Occipital lobe (tissue), 2 donors: ENCODE measurements around the gene LRRFIP1. TPM values are rescaled to one million over a fixed set of nuclear protein-coding genes. Genes with fewer than 3 reads are reported as not detected.

Experiments
- DNase-seq: peaks from one replicate; lab custom pipeline; 2025; lab: John Stamatoyannopoulos, UW
- total RNA-seq: library from RNA; depleted of rRNA; stranded (reverse); fragments of >200 nt; gene quantifications from one replicate; pipeline ENCODE4 v1.2.3, GENCODE V29; 2014

The LRRFIP1 gene
- total RNA-seq, 1 donor from 2014 or later, result 29.0 TPM

DNA sequence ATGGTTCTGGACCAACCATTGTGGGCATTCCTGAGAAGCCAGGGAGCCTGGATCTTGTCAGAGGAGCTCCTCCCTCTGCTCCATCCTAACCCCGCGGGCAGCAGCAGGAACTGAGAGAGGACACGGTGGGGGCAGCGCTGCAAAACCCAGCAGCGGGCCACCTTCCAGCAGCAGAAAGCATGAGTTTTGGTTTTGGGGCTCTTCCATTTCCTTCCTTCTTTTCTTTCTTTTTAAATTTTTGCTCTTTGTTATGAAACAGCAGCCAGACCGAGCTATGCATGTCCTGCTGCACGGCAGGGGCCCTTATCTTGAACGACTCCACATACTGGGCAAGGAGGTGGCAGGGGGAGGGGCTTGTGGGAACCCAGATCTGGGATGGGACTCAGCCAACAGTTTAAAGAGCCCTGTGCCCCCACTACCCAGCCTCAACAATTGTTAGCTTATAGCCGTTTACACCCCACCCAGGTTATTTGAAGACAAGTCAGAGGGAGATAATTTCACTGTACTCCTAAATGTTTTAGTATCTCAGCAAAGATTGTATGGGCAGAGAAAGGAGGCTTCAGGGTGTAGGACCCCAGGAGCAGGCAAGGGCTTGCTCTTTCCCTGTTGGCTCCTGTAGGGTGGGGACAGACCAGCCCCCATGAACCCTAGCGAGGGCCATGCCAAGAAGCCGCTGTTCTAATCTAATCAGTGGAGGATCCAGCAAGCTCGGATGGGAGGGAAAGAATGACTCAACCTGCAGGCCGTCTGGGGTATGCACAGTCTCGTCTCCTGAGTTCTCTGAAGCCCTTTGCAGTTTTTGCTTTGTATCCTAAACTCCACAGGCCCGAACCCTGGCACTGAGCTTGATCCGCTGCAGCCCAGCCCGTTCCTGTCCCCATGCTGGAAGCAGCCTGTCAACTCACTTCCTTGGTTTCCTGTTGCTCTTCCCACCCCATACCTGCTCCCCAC, 75.3 kb downstream of the LRRFIP1 start:
- no peak for DNase-seq

DNA sequence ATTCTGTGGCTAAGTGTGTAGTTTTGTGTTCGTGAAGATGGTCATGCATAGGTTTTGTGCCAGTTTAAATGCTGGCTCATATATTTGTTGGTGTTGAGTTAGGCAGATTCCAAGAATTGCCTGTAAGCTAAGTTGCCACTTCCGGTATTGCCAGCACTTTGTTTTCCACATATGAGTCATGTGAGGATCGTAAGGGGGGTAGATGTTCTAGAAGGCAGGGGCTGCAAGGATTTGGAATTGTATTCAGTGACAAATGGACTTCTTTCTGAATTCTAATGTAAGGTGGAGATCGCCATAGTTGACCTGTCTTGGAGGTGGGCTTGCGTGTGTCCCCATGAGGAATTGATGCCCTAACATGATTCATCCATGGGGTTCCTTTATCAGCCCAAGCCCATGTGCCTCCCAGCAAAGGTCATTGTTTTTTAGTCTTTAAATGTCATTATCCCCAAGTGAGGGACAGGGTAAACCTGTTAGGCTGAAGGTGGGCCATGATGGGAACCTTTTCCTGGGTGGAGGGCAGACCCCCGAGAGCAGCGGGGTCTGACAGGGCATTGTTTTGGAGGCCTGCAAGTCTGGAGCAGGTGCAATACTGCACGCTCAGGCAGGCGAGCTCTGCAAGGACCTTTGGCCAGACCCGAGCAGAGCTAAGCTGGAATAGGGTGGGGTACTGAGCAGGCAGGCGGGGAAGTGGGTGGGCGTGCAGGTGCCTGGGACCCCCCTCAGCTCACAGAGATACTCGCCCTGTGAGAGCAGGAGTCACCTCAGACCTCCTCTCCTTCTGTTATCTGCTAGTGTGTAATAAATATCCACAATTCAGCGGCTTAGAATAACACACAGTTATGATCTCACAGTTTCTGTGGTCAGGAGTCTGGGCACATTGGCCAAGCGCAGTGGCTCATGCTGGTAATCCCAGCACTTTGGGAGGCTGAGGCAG, 77.4 kb downstream of the LRRFIP1 start:
- no peak for DNase-seq

DNA sequence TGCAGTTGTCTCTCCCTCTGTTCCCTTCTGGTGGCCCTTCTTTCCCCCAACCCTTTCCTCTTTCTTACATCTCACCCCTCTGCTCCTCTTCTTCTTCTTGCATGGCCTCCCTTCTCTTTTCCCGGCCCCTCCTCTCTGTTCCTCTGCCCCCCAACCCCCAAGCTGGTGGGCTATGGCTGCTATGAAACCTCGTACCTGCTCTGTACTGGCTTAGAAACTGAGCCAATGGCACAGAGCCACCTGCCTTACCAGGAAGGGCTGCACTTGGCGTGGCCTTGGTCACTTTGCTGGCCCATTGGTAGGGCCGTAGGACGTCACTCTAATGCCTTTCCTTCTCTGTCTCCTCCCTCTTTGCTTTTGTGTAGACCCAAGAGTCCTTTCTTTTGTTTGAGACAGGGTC, 78.9 kb downstream of the LRRFIP1 start:
- no peak for DNase-seq

DNA sequence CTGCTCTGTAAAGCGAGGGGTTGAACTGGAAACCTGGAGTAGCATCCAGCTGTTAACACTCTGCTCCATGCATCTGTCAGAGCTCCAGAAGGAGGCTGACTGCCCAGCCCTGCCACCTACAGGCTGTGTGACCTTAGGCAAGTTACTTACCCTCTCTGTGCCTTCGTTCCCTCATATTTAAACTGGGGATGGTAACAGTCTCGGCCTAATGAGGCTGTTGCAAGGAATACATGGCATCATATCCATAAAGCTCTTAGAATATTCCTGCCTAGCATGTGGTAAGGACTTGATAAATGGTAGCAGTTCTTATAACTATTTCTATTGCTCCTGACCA, 80.6 kb downstream of the LRRFIP1 start:
- no peak for DNase-seq

DNA sequence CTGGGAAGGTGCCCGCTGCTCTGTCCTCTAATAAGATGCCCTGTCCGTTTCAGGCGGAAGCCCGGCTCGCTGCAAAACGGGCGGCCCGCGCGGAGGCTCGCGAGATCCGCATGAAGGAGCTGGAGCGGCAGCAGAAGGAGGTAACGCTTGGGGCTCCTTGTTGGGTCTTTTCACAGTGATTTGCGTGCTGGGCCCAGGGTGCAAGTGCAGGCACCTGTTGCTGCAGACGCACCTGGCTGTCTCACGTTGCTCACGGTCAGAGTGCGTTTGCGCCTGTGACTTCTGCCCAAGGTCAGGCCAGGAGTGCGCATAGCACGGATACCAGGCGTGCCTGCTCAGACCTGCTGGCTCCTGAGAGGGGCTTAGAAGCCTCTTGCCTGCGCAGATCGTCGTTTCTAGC, 81.1 kb downstream of the LRRFIP1 start:
- DNase-seq, result no peak

DNA sequence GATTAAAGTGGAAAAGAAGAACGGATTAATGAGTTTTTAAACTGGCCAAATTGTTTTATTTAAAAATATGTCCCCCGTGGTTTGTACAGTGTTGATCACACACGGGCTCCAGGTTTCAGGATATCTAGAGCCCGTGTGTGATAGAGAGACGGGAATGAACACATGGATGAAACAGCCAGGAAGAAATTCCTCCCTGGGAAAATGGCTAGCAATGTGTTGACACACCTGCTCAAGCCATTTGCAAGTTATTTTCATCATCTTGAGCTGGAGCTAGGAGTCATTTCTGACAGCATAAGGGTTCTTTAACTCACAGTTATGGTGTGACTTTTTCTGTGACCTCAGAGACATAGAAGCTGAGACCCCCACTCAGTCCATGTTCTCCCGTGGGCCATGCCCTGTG, 81.6 kb downstream of the LRRFIP1 start:
- DNase-seq, result no peak

DNA sequence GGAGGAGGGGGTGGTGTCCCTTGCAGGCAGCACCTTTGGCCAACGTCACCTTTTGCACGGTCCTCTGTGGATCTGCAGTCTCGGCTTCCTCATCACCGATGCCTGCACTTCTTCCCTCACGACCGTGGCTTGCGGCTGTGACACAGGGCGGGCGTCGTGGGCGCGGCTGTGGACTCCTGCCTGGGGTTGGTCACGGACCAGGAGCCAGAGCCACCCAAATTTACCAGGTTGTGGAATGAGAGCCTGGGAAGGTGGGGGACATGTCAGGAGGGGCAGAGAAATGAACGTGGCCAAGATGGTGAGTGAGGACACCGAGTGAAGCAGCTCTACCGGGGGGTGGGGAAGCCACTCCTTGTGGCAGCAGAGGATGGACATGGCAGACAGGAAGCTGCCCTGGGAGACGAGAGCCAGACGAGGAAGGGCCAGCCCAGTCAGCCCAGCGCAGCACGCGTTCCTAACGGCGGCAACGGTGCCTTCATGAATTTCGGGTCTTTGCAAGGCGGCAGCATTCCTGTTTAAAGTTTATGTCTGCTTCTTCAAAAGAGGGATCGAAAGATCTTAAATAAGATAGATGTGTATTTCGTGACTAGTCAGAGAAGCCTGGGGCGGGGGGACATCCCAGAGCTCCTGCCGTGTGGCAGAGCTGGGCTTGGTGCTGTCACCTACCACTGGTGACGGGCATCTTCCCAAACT, 84.2 kb downstream of the LRRFIP1 start:
- no peak for DNase-seq

DNA sequence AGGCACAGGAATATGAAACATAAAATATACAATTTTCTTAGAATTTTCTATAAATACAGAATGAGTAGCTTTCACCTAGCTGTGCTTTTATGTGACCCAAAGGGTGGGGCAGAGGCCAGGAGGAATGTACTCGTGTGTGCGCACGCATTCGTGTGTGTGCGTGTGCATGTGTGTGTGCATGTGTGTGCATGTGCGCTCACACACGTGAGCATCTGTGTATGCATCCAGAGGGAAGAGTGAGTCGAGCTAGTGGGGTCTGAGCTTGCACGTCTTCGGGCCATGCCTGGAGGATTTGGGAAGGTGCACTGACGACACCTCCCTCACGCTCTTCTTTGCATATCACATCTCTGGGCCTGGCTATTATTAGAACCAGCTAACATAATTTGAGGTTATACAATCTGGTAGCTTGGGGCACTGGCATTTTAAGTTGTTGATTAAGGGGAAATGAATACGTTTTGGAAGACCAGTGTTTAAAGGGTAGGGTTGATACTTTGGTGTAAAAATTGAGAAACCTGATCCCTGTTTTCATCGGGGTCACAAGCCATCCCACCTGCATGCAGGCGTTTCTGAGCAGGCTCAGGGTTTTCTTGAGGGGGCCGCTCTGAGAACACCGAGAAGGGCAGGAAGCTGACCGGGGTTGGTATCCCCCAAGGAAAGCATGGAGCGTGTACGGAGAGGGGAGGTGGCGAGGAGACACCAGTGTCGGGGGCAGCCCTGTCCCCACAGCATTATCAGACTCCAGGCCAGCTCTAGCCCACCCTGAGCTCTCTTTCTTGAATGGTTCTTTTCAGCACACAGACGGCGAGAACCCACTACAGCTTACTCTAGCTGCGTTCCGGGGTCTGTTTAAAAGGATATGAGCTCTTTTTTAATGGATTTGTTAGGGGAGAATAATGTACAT, 85.3 kb downstream of the LRRFIP1 start:
- no peak for DNase-seq

DNA sequence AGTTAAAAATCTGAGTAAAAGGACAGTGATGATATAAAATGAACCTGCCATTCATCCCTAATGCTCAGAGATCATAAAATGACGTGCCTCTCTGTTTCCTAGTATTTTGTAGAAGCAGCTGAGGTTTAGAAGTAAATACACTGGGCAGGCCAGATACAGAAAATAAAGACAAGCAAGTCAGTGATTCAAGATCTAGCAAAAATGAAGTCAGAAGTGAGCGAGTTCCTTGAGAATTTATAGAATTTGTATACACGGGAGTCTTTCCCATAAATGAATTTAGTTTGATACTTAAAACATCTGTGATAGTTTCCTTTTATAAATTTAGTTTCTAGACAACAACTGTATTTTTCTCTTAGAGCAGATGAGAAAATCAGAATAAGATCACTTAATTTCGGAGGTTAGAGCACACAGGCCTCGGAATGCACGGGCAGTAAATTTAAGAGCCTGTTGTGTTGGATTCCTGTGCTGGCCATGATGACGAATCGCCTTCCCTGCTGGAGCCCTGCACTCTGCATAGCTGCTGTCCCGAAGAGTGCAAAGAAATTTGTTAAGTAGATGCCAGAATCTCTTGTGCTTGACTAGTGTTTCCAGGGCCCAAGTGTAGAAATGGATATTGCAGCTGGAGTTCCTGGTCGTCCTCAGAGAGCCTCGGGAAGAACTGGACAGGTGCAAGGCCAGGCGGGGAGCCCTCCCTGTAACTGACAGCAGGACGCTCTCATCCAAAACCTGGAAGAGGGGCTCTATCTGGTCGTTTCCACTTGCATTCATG, 87.5 kb downstream of the LRRFIP1 start:
- no peak for DNase-seq

DNA sequence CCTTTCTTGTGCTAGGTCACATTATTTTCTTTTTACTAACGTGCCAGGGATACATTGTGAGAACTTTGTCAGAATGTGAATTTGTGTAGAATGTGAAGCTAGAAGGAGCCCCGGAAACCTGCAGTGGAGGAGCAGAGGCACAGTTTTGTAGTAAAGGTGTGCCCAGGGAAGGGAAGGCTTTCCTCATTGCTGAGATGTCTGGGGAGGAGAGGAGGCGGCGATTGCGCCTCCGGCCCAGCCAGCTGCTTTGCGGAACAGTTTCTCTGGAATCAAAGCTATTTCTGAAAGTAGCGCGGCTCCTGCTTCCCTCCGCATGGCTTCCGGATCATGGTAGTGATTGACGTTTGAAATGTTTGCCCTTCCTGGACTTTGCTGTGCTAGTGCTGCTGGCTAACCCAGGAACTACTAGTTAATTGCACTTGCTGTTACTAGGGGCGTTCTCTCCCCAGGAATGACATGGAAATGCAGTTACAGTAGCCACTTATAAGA, 88.1 kb downstream of the LRRFIP1 start:
- no peak for DNase-seq

DNA sequence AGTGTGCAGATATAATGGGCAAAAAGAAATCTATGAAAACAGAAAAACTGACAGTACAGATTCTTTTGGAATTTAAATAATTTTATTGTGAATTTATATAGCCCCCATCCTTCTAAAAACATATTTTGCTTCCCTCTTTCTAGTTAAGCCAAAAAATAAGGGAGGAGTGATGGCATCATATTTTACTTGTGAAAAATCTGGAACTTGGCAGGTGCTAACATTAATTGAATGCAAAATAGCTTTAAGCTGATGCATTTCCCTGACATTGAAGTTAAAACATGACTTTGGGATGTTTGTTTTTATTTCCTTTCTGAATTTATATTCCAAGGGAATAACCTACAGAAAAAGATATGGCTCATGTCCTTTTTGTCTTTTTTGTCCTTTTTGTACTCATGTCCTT, 88.6 kb downstream of the LRRFIP1 start:
- no peak for DNase-seq

DNA sequence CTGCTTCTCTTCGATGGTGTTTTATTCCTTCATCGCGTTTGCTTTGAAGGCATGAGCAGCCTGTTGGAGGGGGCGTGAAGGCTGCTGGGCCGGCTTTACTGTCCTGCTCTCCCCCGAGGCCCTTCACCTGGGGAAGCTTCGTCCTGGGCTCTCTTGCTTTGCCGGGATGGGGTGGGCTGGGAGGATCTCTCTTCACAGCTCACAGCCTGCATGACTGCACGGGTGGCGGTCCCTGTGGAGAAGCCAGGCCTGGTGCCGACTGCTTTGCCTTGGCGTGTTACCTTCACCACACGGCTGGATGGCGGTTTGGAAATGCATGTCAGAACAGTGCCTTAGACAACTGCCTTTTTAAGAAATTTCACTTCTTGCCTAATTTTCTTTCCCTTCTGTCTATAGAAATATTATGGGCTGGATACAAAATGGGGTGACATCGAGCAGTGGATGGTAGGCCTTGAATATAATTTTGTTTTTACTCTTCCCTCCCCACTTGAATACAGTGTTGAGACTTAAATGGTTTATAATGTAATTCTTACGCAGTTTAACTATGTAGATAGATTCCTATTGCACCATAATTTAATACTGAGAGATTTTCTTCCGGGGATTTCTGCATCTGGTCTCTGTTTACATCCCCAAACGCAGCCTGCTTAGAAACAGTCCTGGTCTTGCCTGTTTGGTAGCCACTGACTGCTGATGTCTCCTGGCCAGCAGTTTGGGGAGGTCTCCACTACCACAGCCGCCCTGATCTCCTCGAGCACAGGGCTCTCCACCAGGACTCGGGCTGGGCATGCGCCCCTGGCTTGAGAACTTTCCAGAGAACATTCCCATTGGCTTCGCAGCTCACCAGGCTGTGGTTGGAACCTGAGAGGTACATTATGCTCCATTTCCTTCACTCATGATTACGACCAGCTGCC, 90.2 kb downstream of the LRRFIP1 start:
- DNase-seq, result no peak

DNA sequence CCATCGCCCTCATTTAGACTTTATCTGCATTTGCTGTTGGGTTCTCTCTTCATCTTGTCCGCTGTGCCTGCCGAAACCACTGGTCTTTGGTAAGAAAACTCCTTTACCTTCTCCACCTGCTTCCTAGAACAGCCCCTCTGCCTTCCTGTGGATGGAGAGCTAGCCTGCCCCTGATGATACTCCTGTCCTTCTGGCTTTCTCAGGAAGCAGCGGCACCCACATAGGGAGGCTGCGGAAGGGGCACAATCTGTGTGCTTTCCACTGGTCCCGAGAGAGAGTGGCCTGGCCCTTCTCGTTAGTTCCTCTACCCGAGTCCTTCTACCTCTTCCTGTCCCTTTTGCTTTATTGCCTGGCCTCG, 90.9 kb downstream of the LRRFIP1 start:
- DNase-seq, result no peak

DNA sequence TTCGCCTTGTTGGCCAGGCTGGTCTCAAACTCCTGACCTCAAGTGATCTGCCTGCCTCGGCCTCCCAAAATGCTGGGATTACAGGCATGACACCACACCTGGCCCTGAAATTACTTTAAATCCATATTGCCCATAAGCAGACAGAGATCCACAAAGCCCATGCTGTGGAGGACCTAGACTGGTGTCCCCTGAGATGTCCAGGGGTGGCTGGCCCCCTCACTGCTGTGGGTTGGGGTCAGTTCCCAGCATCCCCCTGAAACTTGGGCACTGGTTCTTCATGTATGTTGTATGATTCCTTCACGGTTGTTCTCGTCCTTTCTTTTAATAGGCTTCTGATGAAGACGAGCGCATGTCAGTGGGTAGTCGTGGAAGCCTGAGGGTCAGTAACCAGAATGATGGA, 93.1 kb downstream of the LRRFIP1 start:
- DNase-seq, result no peak

DNA sequence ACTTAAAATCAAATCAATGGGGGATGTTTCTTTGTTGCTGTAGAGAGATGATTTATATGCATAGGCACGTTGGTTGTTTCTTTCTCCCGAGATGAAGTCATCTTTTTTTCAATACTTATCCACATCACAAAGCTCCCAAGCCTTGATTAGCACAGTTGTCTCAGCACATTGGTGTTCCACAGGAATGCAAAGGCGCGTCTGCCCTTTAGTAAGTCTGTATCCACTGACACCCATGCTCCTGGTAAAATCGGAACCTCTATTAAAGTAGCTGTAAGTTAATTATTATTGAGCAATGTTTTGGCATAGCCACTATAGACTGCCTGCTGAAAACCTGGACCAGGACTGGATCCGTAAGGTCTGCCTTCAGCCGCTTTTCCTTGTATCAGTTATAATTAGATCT, 93.6 kb downstream of the LRRFIP1 start:
- DNase-seq, result no peak

DNA sequence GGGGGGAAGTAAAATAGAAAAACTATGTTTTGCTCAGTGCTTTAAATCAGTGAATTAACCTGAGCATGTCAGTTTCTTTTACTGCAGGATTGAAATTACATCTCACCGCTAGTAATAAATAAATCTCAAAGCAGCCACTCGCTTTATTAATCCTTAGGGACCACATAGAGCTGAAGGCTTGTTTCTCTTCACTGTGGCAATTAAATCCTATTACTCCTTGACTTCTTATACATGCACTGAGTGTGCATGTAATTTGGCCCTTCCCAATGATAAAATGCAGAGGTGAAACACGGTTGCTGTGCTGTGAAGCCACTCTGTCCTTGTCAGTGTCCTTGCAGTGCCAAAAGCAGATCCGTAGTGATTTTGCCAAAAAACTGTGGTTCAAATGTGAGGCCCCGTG, 94.1 kb downstream of the LRRFIP1 start:
- no peak for DNase-seq

DNA sequence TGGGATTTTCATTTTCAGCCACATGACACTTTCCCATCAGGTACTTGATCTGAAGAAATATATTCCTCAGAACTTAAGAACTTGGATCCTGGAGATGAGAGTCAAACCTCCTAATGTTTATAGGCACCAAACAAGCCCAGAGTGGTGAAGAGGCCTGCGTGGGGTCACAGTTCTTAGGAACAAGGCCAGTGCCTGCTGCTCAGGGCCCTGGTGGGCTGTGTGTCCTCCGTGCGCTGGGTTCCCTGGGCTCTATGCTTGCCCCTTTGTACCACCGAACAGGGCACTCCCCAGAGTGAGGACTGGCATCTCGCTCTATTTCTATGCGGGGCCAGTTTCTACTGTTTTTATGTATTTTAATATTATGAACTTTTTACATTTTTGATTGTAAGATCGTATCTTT, 95.2 kb downstream of the LRRFIP1 start:
- DNase-seq, result no peak

DNA sequence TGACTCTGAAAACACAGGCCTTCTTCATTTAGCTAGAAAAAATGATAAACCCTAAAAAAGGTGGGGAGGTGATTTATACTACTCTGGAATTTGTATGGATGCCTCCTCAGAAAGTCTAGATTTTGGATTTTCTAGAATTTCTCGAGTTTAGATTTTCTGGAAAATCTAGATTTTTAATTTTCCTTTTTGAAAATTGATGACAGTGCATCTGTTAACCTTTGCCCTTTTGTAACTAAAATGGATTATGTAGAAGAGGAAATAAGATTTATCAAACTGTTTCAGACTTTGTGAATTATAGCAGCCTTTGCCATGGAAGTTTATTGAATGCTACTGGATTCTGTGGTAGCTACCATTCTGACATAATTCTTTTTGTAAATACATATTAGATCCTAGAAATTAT, 95.6 kb downstream of the LRRFIP1 start:
- DNase-seq, result no peak

DNA sequence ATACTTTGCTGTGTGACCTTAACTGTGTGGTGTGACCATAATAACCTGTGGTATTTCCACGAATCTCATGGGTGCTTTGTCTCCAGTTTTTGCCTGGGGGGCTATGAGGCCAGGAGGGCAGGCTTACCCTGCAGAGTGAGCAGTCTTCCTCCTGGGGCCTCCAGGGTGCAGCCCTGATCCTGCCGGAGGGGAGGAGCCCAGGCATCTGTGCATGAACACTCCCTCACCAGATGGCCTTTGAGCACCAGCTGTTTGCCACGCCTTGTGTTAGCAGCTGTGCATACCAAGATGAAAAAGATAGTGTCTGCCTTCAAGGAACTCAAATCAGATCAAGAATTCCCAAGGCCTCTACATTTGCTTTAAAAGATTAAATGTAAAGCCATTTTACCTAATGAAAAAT, 96.2 kb downstream of the LRRFIP1 start:
- no peak for DNase-seq
